GM21423 (cell line): ENCODE data around the gene RAB7B.

ENCODE experiments used
- ATAC-seq: cut with Tn5 transposase; IDR thresholded peaks from one replicate; pipeline ENCODE4 v1.9.1; 2021; ENCODE audit warnings: mild to moderate bottlenecking, moderate library complexity; ENCODE audit not compliant: unreplicated experiment

Gene RAB7B

GRCh38 chr1:205950826-205951549 is 52.2 kb downstream of the RAB7B start:
- ATAC-seq, result no peak

- ATAC-seq, result no peak
Observed at GRCh38 chr1:205950280-205950679, 52.9 kb downstream of the RAB7B start.

- no peak for ATAC-seq
Observed at GRCh38 chr1:205949753-205950152, 53.4 kb downstream of the RAB7B start.

- ATAC-seq, result no peak
Observed at GRCh38 chr1:205948886-205949285, 54.3 kb downstream of the RAB7B start.

GRCh38 chr1:205948039-205948438 is 55.2 kb downstream of the RAB7B start:
- no peak for ATAC-seq

- no peak for ATAC-seq
Observed at GRCh38 chr1:205947024-205947423, 56.2 kb downstream of the RAB7B start.

GRCh38 chr1:205945069-205945468 is 58.1 kb downstream of the RAB7B start:
- no peak for ATAC-seq

GRCh38 chr1:205944525-205944924 is 58.7 kb downstream of the RAB7B start:
- no peak for ATAC-seq

- no peak for ATAC-seq
Observed at GRCh38 chr1:205943245-205943644, 60.0 kb downstream of the RAB7B start, which contains the start of gene SLC26A9. Gene SLC26A9 (minus strand): TSS chr1:205943456. CDS start chr1:205935820, 7,636 bp downstream.

GRCh38 chr1:205942631-205943159 is 60.5 kb downstream of the RAB7B start:
- ATAC-seq, result no peak

GRCh38 chr1:205940710-205941109 is 62.5 kb downstream of the RAB7B start:
- no peak for ATAC-seq

- no peak for ATAC-seq
Observed at GRCh38 chr1:205939690-205940330, 63.4 kb downstream of the RAB7B start.

- no peak for ATAC-seq
Observed at GRCh38 chr1:205938682-205939081, 64.5 kb downstream of the RAB7B start.

GRCh38 chr1:205936846-205937586 is 66.2 kb downstream of the RAB7B start:
- ATAC-seq, result no peak

- no peak for ATAC-seq
Observed at GRCh38 chr1:205936311-205936710, 66.9 kb downstream of the RAB7B start.

- no peak for ATAC-seq
Observed at GRCh38 chr1:205935869-205936268, 67.3 kb downstream of the RAB7B start.

- no peak for ATAC-seq
Observed at GRCh38 chr1:205934788-205935187, 68.4 kb downstream of the RAB7B start.

GRCh38 chr1:205933671-205934618 is 69.2 kb downstream of the RAB7B start:
- no peak for ATAC-seq

GRCh38 chr1:205932776-205933175 is 70.4 kb downstream of the RAB7B start:
- no peak for ATAC-seq

- ATAC-seq, result no peak
Observed at GRCh38 chr1:205930799-205931281, 72.4 kb downstream of the RAB7B start.
